GM23338 (cell line): ENCODE measurements around the gene DHRS4L2. TPM values are rescaled to one million over a fixed set of nuclear protein-coding genes. Genes with fewer than 3 reads are reported as not detected.

Experiments used
- polyA plus RNA-seq: library from polyadenylated mRNA; unstranded; fragments of >200 nt; fragmentation: Nextera tagmentation; extraction: Ambion mirVana; gene quantifications from 2 replicates; pipeline ENCODE4 v1.2.1, GENCODE V29; 2016
- total RNA-seq: library from RNA; depleted of rRNA; stranded (reverse); fragments of >200 nt; shearing (Covaris generic); gene quantifications from 2 replicates; pipeline ENCODE4 v1.2.3, GENCODE V29; 2014; rRNA removed

The DHRS4L2 gene
- total and polyA plus RNA-seq, 2 experiments from 2014 or later = 6.7 to 12.9 TPM

Other genes with a start within 250 kb of the DHRS4L2 start
- gene DHRS4, start 35.2 kb upstream of the DHRS4L2 start, total RNA-seq = 15.1 and 16.6 TPM in 2 replicates
- gene DHRS4, start 35.2 kb upstream of the DHRS4L2 start, polyA plus RNA-seq = 16.7 and 18.4 TPM in 2 replicates
- gene CARMIL3, start 63.1 kb downstream of the DHRS4L2 start, total RNA-seq = 9.7 and 11.8 TPM in 2 replicates
- 3.7 and 3.8 TPM in 2 replicates for gene CARMIL3, start 63.1 kb downstream of the DHRS4L2 start, polyA plus RNA-seq
- not detected in 2 replicates for gene CPNE6, start 82.6 kb downstream of the DHRS4L2 start, total RNA-seq
- gene CPNE6, start 82.6 kb downstream of the DHRS4L2 start, polyA plus RNA-seq = 0.16 TPM in 1 of 2 replicates, not detected in the other
- gene PCK2, start 105.4 kb downstream of the DHRS4L2 start, total RNA-seq = 103 and 112 TPM in 2 replicates
- 53.5 and 57.9 TPM in 2 replicates for gene PCK2, start 105.4 kb downstream of the DHRS4L2 start, polyA plus RNA-seq
- 78.7 and 93.2 TPM in 2 replicates for gene DCAF11, start 125.8 kb downstream of the DHRS4L2 start, total RNA-seq
- gene DCAF11, start 125.8 kb downstream of the DHRS4L2 start, polyA plus RNA-seq = 18.6 and 19.0 TPM in 2 replicates
- gene NRL, start 126.0 kb downstream of the DHRS4L2 start, total RNA-seq = 2.2 and 5.2 TPM in 2 replicates
- gene NRL, start 126.0 kb downstream of the DHRS4L2 start, polyA plus RNA-seq = 1.4 and 1.8 TPM in 2 replicates
- not detected in 2 replicates for gene FITM1, start 141.7 kb downstream of the DHRS4L2 start, total RNA-seq
- 0.53 and 0.57 TPM in 2 replicates for gene FITM1, start 141.7 kb downstream of the DHRS4L2 start, polyA plus RNA-seq
- gene PSME1, start 147.3 kb downstream of the DHRS4L2 start, total RNA-seq = 53.9 and 61.1 TPM in 2 replicates
- 215 and 220 TPM in 2 replicates for gene PSME1, start 147.3 kb downstream of the DHRS4L2 start, polyA plus RNA-seq
- gene EMC9, start 152.7 kb downstream of the DHRS4L2 start, total RNA-seq = 20.1 and 30.0 TPM in 2 replicates
- 64.2 and 64.9 TPM in 2 replicates for gene EMC9, start 152.7 kb downstream of the DHRS4L2 start, polyA plus RNA-seq
- 54.0 and 59.9 TPM in 2 replicates for gene PSME2, start 157.7 kb downstream of the DHRS4L2 start, total RNA-seq
- gene PSME2, start 157.7 kb downstream of the DHRS4L2 start, polyA plus RNA-seq = 246 and 259 TPM in 2 replicates
- 54.8 and 86.4 TPM in 2 replicates for gene RNF31, start 158.6 kb downstream of the DHRS4L2 start, total RNA-seq
- 84.1 and 87.4 TPM in 2 replicates for gene RNF31, start 158.6 kb downstream of the DHRS4L2 start, polyA plus RNA-seq
- 8.2 and 9.2 TPM in 2 replicates for gene IRF9, start 172.3 kb downstream of the DHRS4L2 start, total RNA-seq
- 8.4 and 11.1 TPM in 2 replicates for gene IRF9, start 172.3 kb downstream of the DHRS4L2 start, polyA plus RNA-seq
- 23.6 and 25.7 TPM in 2 replicates for gene REC8, start 183.2 kb downstream of the DHRS4L2 start, total RNA-seq
- 36.8 and 38.8 TPM in 2 replicates for gene REC8, start 183.2 kb downstream of the DHRS4L2 start, polyA plus RNA-seq
- gene IPO4, start 199.9 kb downstream of the DHRS4L2 start, total RNA-seq = 84.2 and 105 TPM in 2 replicates
- 34.2 and 34.3 TPM in 2 replicates for gene IPO4, start 199.9 kb downstream of the DHRS4L2 start, polyA plus RNA-seq
- gene TM9SF1, start 206.5 kb downstream of the DHRS4L2 start, total RNA-seq = 25.6 and 27.5 TPM in 2 replicates
- gene TM9SF1, start 206.5 kb downstream of the DHRS4L2 start, polyA plus RNA-seq = 10.7 and 12.6 TPM in 2 replicates
- 0.66 and 1.0 TPM in 2 replicates for gene TSSK4, start 216.8 kb downstream of the DHRS4L2 start, total RNA-seq
- 0.70 and 0.84 TPM in 2 replicates for gene TSSK4, start 216.8 kb downstream of the DHRS4L2 start, polyA plus RNA-seq
- 10.6 and 19.3 TPM in 2 replicates for gene CHMP4A, start 224.6 kb downstream of the DHRS4L2 start, total RNA-seq
- 30.1 and 36.9 TPM in 2 replicates for gene CHMP4A, start 224.6 kb downstream of the DHRS4L2 start, polyA plus RNA-seq
- gene MDP1, start 227.1 kb downstream of the DHRS4L2 start, total RNA-seq = 9.6 and 9.8 TPM in 2 replicates
- 24.7 and 31.1 TPM in 2 replicates for gene MDP1, start 227.1 kb downstream of the DHRS4L2 start, polyA plus RNA-seq
- gene NEDD8, start 243.4 kb downstream of the DHRS4L2 start, total RNA-seq = 130 and 172 TPM in 2 replicates
- gene NEDD8, start 243.4 kb downstream of the DHRS4L2 start, polyA plus RNA-seq = 401 and 418 TPM in 2 replicates
- gene GMPR2, start 244.0 kb downstream of the DHRS4L2 start, total RNA-seq = 60.6 and 67.0 TPM in 2 replicates
- 70.6 TPM in 2 replicates for gene GMPR2, start 244.0 kb downstream of the DHRS4L2 start, polyA plus RNA-seq